GM12878 (cell line): ENCODE data around the gene TMEM89. TPM values are rescaled to one million over a fixed set of nuclear protein-coding genes. Genes with fewer than 3 reads are reported as not detected.

ENCODE experiments used
- ATAC-seq: fragments of 200-7000 bp; cut with Tn5 transposase; 3 replicates; pipeline ENCODE4 v1.9.1; 2020; ENCODE audit warnings: mild to moderate bottlenecking, moderate library complexity
- BruUV-seq: library from RNA; stranded (reverse); fragments of 400-500 nt; replicated peaks from 2 replicates; lab custom pipeline; 2021; lab: Mats Ljungman, UMichigan
- CTCF ChIA-PET: fragments of 300-600 bp; sonication (Branson Sonifier 250); formaldehyde crosslinking; extraction: SDS; loops from one replicate; lab custom pipeline; 2021; ENCODE audit warnings: inconsistent platforms; lab: Yijun Ruan, JAX
- POLR2A ChIA-PET: fragments of 350-600 bp; formaldehyde crosslinking; extraction: SDS; loops from one replicate; lab custom pipeline; 2021; ENCODE audit warnings: inconsistent platforms; lab: Charles Lee
- RAD21 ChIA-PET: fragments of 300-600 bp; sonication (Branson Sonifier 250); formaldehyde crosslinking; loops from one replicate; lab custom pipeline; 2023; ENCODE audit warnings: antibody characterized with exemption; ENCODE audit not compliant: unreplicated experiment; lab: Charles Lee
- SMC1A ChIA-PET: fragments of 300-600 bp; sonication (Branson Sonifier 250); formaldehyde crosslinking; loops from one replicate; lab custom pipeline; 2023; ENCODE audit not compliant: unreplicated experiment, uncharacterized antibody; lab: Charles Lee
- DNase-seq: peaks from one replicate; pipeline ENCODE4 v3.0.0-alpha.2; 2011; ENCODE audit warnings: low read depth, low spot score
- FAIRE-seq: peaks from 3 replicates; lab custom pipeline; 2011; peaks lifted over from hg19 to GRCh38; lab: Jason Lieb, UNC
- H2AFZ ChIP-seq: 2 replicates; pipeline ENCODE4 v1.6.0; 2011; ENCODE audit warnings: low read depth, low read length, control low read depth; ENCODE audit not compliant: control insufficient read depth
- H3K27ac ChIP-seq: 2 replicates; pipeline ENCODE4 v1.5.1; 2011; ENCODE audit warnings: control low read depth; ENCODE audit not compliant: control insufficient read depth, insufficient read depth
- H3K27me3 ChIP-seq, 2 experiments: replicated peaks in 1 of 2; 2 replicates each; pipeline versions ENCODE4 v1.6.0 to v1.6.1; 2011; ENCODE audit warnings: low read length in 1 of 2; ENCODE audit not compliant: control insufficient read depth in 2 of 2, insufficient read depth in 2 of 2
- H3K36me3 ChIP-seq, 2 experiments: 2 replicates each; pipeline ENCODE4 v1.5.1; 2011; ENCODE audit warnings: low read length in 1 of 2; ENCODE audit not compliant: control insufficient read depth in 2 of 2, insufficient read depth in 2 of 2
- H3K4me1 ChIP-seq: 2 replicates; pipeline ENCODE4 v1.6.1; 2011; ENCODE audit warnings: mild to moderate bottlenecking, low read length, moderate library complexity, mixed read lengths; ENCODE audit not compliant: control insufficient read depth, insufficient read depth
- H3K4me2 ChIP-seq: 2 replicates; pipeline ENCODE4 v1.6.0; 2011; ENCODE audit warnings: control low read depth; ENCODE audit not compliant: control insufficient read depth, insufficient read depth
- H3K4me3 ChIP-seq: fragments of 200-600 bp; sonication (generic); 2 replicates; pipeline ENCODE4 v1.5.1; 2016
- H3K79me2 ChIP-seq: 2 replicates; pipeline ENCODE4 v1.6.0; 2011; ENCODE audit warnings: low read length; ENCODE audit not compliant: control insufficient read depth, insufficient read depth
- H3K9ac ChIP-seq: 2 replicates; pipeline ENCODE4 v1.8.0; 2011; ENCODE audit warnings: low read length, control low read depth, mixed read lengths; ENCODE audit not compliant: control insufficient read depth, insufficient read depth
- H3K9me3 ChIP-seq: replicated peaks from 3 replicates; pipeline ENCODE4 v1.5.1; 2011; ENCODE audit warnings: mild to moderate bottlenecking, low read length; ENCODE audit not compliant: control insufficient read depth, insufficient read depth
- H4K20me1 ChIP-seq: 2 replicates; pipeline ENCODE4 v1.6.0; 2011; ENCODE audit not compliant: control insufficient read depth, insufficient read depth
- BHLHE40 ChIP-seq, 2 experiments: fragments of 450-650 bp in 1 of 2; IDR thresholded peaks; 2 replicates each; pipeline ENCODE4 v1.6.1; 2011 to 2017; ENCODE audit warnings: low read depth in 2 of 2, borderline replicate concordance in 1 of 2, improper control_type of control experiment in 1 of 2, low read length in 1 of 2, mild to moderate bottlenecking in 1 of 2
- CBX3 ChIP-seq: fragments of 200-600 bp; sonication (generic); IDR thresholded peaks from 2 replicates; pipeline ENCODE4 v1.6.1; 2016; ENCODE audit warnings: low read depth, borderline replicate concordance
- CEBPB ChIP-seq, 2 experiments: fragments of 150-350 bp in 1 of 2; IDR thresholded peaks; 2 replicates each; pipeline ENCODE4 v1.6.1; 2012 to 2014; ENCODE audit warnings: low read depth in 2 of 2, low read length in 2 of 2, borderline replicate concordance in 1 of 2, inconsistent platforms in 1 of 2
- CHD1 ChIP-seq: IDR thresholded peaks from 2 replicates; pipeline ENCODE4 v1.6.1; 2012; ENCODE audit warnings: low read depth, low read length, improper control_type of control experiment
- CHD2 ChIP-seq: IDR thresholded peaks from 2 replicates; pipeline ENCODE4 v1.6.1; 2011; ENCODE audit warnings: low read depth, low read length, improper control_type of control experiment, borderline replicate concordance
- CHD4 ChIP-seq: fragments of 200-600 bp; sonication (generic); IDR thresholded peaks from 2 replicates; pipeline ENCODE4 v1.6.1; 2016; ENCODE audit warnings: mild to moderate bottlenecking
- E4F1 ChIP-seq: fragments of 450-650 bp; IDR thresholded peaks from 2 replicates; pipeline ENCODE4 v1.6.1; 2018; ENCODE audit warnings: borderline replicate concordance, mild to moderate bottlenecking; ENCODE audit not compliant: partially characterized antibody
- HDGF ChIP-seq: fragments of 450-650 bp; IDR thresholded peaks from 2 replicates; pipeline ENCODE4 v1.6.1; 2016; ENCODE audit warnings: antibody characterized with exemption
- KLF5 ChIP-seq: fragments of 450-650 bp; IDR thresholded peaks from 2 replicates; pipeline ENCODE4 v1.6.1; 2014; ENCODE audit warnings: mild to moderate bottlenecking; ENCODE audit not compliant: partially characterized antibody
- LARP7 ChIP-seq: fragments of 450-650 bp; IDR thresholded peaks from 2 replicates; pipeline ENCODE4 v1.6.1; 2017; ENCODE audit warnings: mild to moderate bottlenecking
- MXI1 ChIP-seq: fragments of 150-350 bp; IDR thresholded peaks from 2 replicates; pipeline ENCODE4 v1.6.1; 2011; ENCODE audit warnings: low read depth, mild to moderate bottlenecking, inconsistent platforms, low read length, improper control_type of control experiment
- NFYA ChIP-seq: IDR thresholded peaks from 2 replicates; pipeline ENCODE4 v1.6.1; 2011; ENCODE audit warnings: low read depth, mild to moderate bottlenecking, low read length, improper control_type of control experiment, borderline replicate concordance
- PKNOX1 ChIP-seq: fragments of 450-650 bp; IDR thresholded peaks from 2 replicates; pipeline ENCODE4 v1.6.1; 2016; ENCODE audit warnings: mild to moderate bottlenecking
- PRDM15 ChIP-seq: fragments of 450-650 bp; formaldehyde crosslinking; IDR thresholded peaks from 2 replicates; pipeline ENCODE4 v1.4.0; 2020; ENCODE audit warnings: mild to moderate bottlenecking, moderate library complexity
- RBBP5 ChIP-seq: fragments of 200-600 bp; sonication (generic); conservative IDR thresholded peaks from 2 replicates; pipeline ENCODE4 v1.6.1; 2016
- SMARCA5 ChIP-seq: fragments of 450-650 bp; IDR thresholded peaks from 2 replicates; pipeline ENCODE4 v1.6.1; 2017; ENCODE audit warnings: mild to moderate bottlenecking
- SUZ12 ChIP-seq: fragments of 200-600 bp; sonication (generic); IDR thresholded peaks from one replicate; pipeline ENCODE4 v1.6.1; 2018; ENCODE audit warnings: antibody characterized with exemption, mild to moderate bottlenecking; ENCODE audit not compliant: unreplicated experiment
- ZBED1 ChIP-seq: IDR thresholded peaks from 2 replicates; pipeline ENCODE4 v1.6.1; 2016; ENCODE audit warnings: borderline replicate concordance
- WGBS: methylation state at CpG from one replicate; pipeline ENCODE4 v1.1.6; 2016; ENCODE audit warnings: low lambda C conversion rate; ENCODE audit not compliant: insufficient replicate concordance, insufficient coverage; ENCODE audit errors: missing lambda C conversion rate; 5-methylcytosine and 5-hydroxymethylcytosine counted together
- in situ Hi-C: fragments of 300-500 bp; cut with MboI; formaldehyde crosslinking; loops from 9 replicates; pipeline ENCODE4 v1.14.3; 2018; ENCODE audit warnings: mixed read lengths
- intact Hi-C: fragments of 100-400 bp; cut with micrococcal nuclease; formaldehyde crosslinking; loops from one replicate; pipeline ENCODE4 v1.14.2; 2022; ENCODE audit not compliant: unreplicated experiment
- polyA plus RNA-seq, 11 experiments: library from polyadenylated mRNA; depleted of rRNA in 4 of 11; unstranded in 6 of 11; stranded (reverse) in 5 of 11; fragments of >200 nt; fragmentation: Nextera tagmentation in 4 of 11; fragmentation: Illumina TruSeq in 1 of 11; extraction: Ambion mirVana in 4 of 11; extraction: Trizol in 1 of 11; gene quantifications; 1 replicate in 1 of 11; 2 replicates in 10 of 11; pipeline versions ENCODE4 v1.2.1 to v1.2.3, GENCODE V29; 2011 to 2016; ENCODE audit warnings: inconsistent platforms in 2 of 11, missing spikeins in 2 of 11, low read depth in 1 of 11
- total RNA-seq, 4 experiments: library from RNA; depleted of rRNA in 3 of 4; stranded (reverse); fragments of >200 nt in 3 of 4; fragmentation: Illumina TruSeq in 1 of 4; extraction: Trizol in 1 of 4; gene quantifications; 2 replicates each; pipeline versions ENCODE4 v1.2.1 to v1.2.3, GENCODE V29; 2013 to 2021
- TF ChIP-seq, protein P1 (sequence below): IDR thresholded peaks from 2 replicates; pipeline ENCODE4 v1.6.1; 2012; ENCODE audit warnings: low read depth, low read length, improper control_type of control experiment

TMEM89 gene
- total and polyA plus RNA-seq, 10 of the 15 experiments (the other 5 are each of a cell fraction or from before 2014, with no cell fraction given): not detected

DNA sequence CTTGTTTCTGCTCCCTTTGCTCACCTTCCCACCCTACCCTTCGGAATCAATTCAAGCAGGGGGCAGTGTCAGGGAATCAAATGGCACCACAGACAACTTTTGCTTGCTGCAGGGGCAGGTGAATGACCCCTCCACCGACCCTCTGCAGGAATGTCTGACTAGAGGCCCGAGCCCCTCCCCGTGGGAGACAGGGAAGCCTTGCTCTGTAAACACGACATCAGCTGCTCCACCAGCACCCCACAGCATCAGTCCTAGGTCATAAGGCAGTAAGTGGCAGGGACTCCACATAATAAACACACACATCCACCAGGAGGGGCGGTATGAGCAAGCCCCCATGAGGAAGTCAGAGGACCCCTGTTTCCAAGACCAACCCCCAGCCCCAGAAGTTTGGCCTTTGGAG lies 15.7 kb upstream of the TMEM89 start:
- 75% methylated on average over 6 of the region's 6 CpGs for WGBS

More for the DNA sequence above, 15.7 kb upstream of the TMEM89 start:
- Histone ChIP-seq H3K79me2 (peaks cover 3% of the 10 kb centered on the region), H3K4me3 (no peak overlapping the region), H3K36me3 (no peaks in the 10 kb centered on the region; a peak in 1 of 4 replicates), H3K27me3 (no peaks in the 10 kb centered on the region), H2AFZ (no peak overlapping the region), H3K4me2 (no peak overlapping the region), H3K27ac (no peak overlapping the region), H4K20me1 (no peaks in the 10 kb centered on the region), H3K9ac (no peak overlapping the region), H3K9me3 (no peaks in the 10 kb centered on the region), H3K4me1 (peaks cover 11% of the 10 kb centered on the region; the same call in 1 of the 2 replicates)
- ChIA-PET CTCF (no interaction called here), SMC1A (no interaction called here), POLR2A (no interaction called here), RAD21 (no interaction called here)
- intact Hi-C loops (no loop called here), in situ Hi-C loops (no loop called here)
- FAIRE-seq (no peak), DNase-seq (no peak), ATAC-seq (no peak)
- no TSS peak for BruUV-seq
- no peak for TF ChIP-seq SUZ12
- no peak for TF ChIP-seq CHD4
- TF ChIP-seq CHD1: no peak
- TF ChIP-seq SMARCA5: no peak
- TF ChIP-seq KLF5: no peak
- TF ChIP-seq, protein P1, sequence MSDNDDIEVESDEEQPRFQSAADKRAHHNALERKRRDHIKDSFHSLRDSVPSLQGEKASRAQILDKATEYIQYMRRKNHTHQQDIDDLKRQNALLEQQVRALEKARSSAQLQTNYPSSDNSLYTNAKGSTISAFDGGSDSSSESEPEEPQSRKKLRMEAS: no peak
- no peak for TF ChIP-seq LARP7
- TF ChIP-seq NFYA: no peak
- TF ChIP-seq HDGF: no peak
- TF ChIP-seq PRDM15: no peak
- no peak for TF ChIP-seq CEBPB (IDR thresholded peaks at IDR 0.05; ENCODE audit: borderline replicate concordance in 1 of 2, low read depth in 2 of 2, low read length in 2 of 2)
- TF ChIP-seq MXI1: no peak
- no peak for TF ChIP-seq E4F1
- no peak for TF ChIP-seq PKNOX1
- TF ChIP-seq CBX3: no peak
- TF ChIP-seq ZBED1: no peak
- no peak for TF ChIP-seq RBBP5
- TF ChIP-seq BHLHE40 (IDR thresholded peaks at IDR 0.05; ENCODE audit: borderline replicate concordance in 1 of 2, low read depth in 2 of 2, low read length in 1 of 2): no peak
- no peak for TF ChIP-seq CHD2
